ENCODE measurements around the gene PEA15.

The PEA15 gene, protein sequence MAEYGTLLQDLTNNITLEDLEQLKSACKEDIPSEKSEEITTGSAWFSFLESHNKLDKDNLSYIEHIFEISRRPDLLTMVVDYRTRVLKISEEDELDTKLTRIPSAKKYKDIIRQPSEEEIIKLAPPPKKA

GRCh38 chr1:160205242-160206035, at the start of gene PEA15:
PEA15 (plus strand) TSS chr1:160205384; CDS start chr1:160211545, 6,161 bp downstream.
- peak; percentile 44 for DNase-seq (ENCODE audit: low read depth)

DNA sequence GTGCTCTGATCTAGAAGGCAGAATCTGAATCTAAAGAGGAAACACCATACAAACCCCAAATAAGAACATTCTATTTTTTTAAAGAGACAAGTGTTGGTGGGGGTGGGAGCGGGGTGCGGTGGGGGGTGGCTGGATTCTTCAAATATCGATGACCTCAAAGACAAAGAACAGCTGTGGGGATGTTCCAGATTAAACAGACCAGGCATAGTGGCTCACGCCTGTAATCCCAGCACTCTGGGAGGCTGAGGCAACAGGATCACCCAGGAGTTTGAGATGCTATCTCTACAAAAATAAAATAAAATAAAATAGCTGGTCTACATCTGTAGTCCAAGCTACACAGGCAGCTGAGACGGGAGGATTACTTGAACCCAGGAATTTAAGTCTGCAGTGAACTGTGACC, 48.8 kb upstream of the PEA15 start:
- no peak for DNase-seq (ENCODE audit: low read depth)

GRCh38 chr1:160157174-160157573, 48.0 kb upstream of the PEA15 start:
- DNase-seq (ENCODE audit: low read depth) = no peak

DNA sequence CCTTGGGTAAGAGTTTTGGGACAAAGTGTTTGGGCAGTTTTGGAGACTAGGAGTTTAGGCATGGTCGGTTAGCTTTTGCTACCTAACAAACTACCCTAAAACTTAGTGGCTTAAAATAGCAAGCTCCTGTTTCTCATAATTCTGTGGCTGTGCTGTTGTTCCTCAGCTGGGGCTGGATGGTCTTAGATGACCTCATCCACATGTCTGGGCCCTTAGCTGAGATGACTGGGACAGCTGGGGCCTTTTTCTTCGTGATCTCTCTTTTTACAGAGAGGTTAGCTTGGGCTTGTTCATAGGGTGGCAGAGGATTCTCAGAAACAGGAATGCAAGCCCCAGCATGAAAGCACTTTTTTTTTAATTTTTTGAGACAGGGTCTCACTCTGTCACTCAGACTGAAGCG, 47.2 kb upstream of the PEA15 start:
- no peak for DNase-seq (ENCODE audit: low read depth)

- DNase-seq (ENCODE audit: low read depth) = no peak
Measured at GRCh38 chr1:160158534-160158933, 46.6 kb upstream of the PEA15 start.

DNA sequence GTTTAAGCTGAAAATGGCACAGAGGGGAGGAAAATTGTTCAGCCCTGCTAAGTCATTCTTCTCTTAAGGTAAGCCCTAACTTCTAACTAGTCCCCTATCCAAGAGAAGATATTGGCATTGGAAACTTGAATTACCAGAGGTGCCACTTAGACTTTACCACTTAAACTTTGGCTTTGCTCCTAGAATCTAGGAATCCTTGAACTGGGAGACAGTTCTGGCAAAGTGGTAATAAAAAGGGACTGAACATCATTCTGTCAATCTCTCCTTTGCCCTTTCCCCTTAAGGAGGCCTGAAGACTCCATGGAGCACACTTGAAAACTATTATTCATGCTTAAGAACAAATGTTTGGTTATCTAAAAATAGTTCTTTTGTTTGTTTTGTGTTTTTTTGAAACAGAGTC, 45.3 kb upstream of the PEA15 start:
- DNase-seq (ENCODE audit: low read depth) = no peak

GRCh38 chr1:160161965-160162705, 43.0 kb upstream of the PEA15 start:
- DNase-seq (ENCODE audit: low read depth) = no peak

DNA sequence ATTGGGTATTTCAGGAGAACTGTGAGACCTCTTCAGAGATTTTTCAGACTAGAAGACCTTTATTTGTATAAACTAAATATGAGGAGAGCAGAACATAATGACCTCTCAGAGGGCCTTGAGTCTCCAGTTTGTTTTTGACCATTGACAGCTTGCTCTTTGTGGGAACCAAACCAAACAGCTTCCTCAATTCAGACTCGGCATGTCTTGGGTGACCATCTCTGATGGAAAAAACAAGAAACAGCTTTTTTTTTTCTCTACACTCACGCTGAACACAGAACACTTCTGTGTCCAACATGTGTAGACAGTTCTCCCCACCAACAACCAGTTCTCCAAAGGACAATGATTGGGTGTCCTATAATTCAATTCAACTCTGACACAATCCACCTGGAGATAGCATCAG, 42.3 kb upstream of the PEA15 start:
- DNase-seq (ENCODE audit: low read depth) = no peak

GRCh38 chr1:160163615-160164014, 41.6 kb upstream of the PEA15 start:
- no peak for DNase-seq (ENCODE audit: low read depth)

GRCh38 chr1:160164121-160164520, 41.1 kb upstream of the PEA15 start:
- no peak for DNase-seq (ENCODE audit: low read depth)

DNA sequence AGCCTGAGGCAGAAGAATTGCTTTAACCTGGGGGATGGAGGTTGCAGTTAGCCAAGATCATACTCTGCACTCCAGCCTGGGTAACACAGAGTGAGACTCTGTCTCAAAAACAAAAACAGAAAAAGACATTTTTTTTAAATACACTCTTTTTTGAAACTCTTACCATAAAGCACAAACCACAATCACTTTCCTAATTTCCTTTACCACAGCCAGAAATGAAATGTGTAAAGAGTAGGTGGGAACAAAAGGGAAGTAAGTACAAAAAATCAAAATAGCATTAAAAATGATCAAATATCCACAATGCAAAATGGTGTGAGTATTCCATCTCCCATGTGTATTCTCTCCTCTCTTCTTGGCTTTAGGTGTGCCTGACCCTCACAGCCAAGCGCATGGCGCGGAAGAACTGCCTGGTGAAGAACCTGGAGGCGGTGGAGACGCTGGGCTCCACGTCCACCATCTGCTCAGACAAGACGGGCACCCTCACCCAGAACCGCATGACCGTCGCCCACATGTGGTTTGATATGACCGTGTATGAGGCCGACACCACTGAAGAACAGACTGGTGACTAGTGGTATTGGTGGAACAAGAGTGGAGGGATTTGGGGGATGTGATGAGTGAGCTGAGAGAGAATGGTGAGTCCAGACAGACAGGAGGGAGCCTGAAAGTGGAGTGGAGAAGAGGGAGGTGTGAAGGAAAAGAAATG, 38.9 kb upstream of the PEA15 start:
- no peak for DNase-seq (ENCODE audit: low read depth)

DNA sequence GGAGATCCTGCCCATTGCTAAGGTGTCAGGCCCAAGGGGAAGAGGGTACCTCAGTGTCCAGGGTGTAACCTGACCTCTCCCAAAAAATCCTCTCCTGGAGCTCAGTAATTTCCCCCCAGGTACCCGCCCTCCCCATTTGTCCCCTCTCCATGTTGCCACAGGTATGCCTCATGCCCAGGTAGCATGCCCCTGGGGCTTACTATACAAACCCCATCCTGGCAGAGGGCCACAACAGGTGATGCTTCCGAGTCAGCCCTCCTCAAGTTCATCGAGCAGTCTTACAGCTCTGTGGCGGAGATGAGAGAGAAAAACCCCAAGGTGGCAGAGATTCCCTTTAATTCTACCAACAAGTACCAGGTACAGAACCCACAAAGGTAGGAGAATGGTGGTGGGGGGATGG, 38.1 kb upstream of the PEA15 start:
- DNase-seq (ENCODE audit: low read depth) = no peak

DNA sequence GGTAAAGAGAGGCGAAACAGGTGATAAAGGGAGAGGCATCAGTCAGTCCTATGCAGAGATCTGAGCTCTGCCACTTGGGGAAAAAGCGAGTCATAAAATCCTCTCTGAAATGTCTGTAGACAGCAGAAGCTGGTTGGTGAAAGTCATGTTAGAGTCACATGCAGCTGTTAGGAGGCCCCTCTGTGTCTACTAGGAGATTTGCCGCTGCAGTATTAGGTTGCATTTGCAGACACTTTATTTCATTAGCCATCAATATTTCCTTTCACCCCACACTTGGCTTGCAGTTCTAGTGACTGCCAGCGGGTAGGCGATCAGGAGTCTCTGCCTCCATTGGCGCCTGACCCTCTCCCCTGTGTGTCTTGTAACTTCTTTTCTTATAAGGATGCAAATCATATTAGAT, 37.6 kb upstream of the PEA15 start:
- no peak for DNase-seq (ENCODE audit: low read depth)

DNA sequence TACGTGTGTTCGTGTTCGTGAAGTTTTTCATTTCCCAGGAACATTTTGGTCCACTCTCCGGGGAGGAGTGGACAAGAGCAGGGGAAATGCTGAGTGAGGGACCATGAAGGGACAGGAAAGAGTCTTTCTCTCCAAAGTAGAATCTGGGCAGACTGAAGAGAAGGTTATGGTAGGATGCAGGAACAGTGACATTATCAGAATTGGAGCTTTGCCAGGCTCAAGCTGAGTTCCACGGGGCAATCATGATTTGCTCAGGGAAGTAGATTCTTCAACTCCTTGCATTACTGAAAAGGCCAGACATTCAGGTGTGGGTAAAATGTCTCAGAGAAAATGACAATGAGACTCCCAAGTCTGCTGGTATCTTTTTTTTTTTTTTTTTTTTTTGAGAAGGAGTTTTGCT, 37.2 kb upstream of the PEA15 start:
- DNase-seq (ENCODE audit: low read depth) = no peak

- peak; percentile 89 for DNase-seq (ENCODE audit: low read depth)
Measured at GRCh38 chr1:160168609-160169369, 36.4 kb upstream of the PEA15 start.

- DNase-seq (ENCODE audit: low read depth) = no peak
Measured at GRCh38 chr1:160169553-160170399, 35.4 kb upstream of the PEA15 start.

DNA sequence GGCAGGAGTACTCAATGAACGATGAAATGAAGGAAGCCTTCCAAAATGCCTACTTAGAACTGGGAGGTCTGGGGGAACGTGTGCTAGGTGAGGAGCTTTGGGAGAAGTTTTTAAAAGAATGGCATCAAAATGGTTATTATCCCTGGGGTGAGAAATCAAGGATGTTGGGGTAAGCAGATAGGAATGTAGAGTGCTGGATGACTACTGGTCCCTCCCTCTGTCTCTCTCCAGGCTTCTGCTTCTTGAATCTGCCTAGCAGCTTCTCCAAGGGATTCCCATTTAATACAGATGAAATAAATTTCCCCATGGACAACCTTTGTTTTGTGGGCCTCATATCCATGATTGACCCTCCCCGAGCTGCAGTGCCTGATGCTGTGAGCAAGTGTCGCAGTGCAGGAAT, 33.8 kb upstream of the PEA15 start:
- no peak for DNase-seq (ENCODE audit: low read depth)

DNA sequence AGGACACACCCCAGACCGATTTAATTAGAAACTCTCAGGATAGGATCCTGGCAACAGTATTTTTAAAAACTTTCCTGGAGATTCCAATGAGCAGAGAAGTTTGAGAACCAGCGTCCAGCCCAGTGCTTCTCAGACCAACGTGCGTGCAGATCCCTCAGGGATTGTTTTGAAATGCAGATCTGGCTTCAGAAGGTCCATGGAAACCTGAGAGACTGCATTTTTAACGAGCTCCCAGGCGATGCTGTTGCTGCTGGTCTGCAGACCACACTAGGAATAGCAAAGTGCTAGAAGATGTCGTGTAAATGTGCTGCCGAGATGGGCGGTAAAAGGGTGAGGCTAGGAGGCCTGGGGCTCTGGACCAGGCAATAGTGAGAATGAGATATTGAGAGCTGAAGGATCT, 33.2 kb upstream of the PEA15 start:
- DNase-seq (ENCODE audit: low read depth) = no peak

DNA sequence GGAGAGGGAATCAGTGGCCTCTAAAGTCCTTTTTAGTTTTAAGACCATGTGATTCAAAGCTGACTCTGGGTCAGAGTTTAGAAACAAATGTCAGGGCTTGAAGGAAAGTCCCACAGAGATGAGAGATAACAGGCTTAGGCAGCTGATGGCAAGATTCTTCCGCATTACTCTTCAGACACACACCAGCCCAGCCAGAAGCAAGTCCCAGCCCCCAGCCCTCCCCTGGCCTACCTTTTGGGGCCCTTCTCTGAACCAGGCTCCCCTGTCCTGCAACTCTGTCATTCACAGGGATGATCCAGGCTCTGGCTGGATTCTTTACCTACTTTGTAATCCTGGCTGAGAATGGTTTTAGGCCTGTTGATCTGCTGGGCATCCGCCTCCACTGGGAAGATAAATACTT, 28.0 kb upstream of the PEA15 start:
- no peak for DNase-seq (ENCODE audit: low read depth)

DNA sequence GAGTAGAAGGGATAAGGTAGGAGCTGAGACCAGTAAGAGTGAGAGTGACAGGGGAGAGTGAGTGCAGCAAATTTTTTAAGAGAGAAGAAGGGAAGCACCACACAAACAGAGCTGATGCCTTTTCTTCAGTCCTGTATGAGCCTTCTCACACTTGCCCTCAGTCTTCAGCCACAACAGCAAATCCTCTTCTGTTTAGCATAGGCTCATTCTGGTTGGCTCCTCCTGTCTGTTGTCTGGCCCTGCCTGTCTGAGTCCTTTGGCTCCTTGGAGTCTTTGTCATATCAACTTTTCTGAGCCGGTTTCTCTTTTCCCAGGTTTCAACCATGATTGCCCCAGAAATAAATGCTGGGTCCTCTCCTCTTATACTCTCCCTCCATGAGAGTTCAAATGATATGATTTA, 27.5 kb upstream of the PEA15 start:
- no peak for DNase-seq (ENCODE audit: low read depth)

DNA sequence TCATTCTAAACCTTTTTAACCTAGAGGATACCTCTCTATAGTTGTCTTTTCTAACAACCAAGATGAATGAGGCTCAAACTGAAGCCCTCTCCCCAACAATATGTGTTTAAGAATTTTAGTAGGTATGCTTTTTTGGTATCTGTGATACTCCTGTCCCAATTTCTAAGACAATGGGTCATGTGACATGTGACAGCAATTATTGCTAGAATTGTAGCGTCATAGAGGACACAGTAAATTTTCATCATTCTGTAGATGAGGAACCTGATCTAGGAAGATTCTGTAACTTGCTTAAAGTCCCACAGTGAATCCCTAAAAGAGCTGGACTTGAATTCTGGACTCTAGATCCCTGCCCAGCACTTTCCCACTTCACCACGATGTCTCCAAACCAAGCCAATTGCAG, 26.5 kb upstream of the PEA15 start:
- DNase-seq (ENCODE audit: low read depth) = no peak

Measured in stromal cell of bone marrow (primary cell).